ENCODE data around the gene NR6A1.

Gene NR6A1

DNA sequence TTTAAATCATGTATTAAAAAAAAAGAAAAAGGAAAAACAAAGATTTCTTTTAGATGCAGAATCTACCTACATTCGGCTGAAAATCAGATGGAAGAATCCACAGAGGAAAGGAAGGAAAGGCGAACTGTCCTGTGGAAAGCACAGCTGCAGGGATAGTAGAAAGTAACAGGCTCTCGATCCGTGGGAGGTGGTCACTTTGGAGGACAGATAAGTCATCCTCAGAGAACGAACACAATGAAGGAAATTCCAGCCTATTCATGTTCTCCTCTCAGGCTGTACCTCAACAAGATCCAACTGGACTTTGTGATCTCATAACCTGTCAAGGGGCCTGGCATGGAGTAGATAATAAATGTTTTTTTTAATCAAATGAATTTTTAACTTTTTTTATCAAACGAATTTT is 72.8 kb downstream of the NR6A1 start:
- TF ChIP-seq, protein P1, sequence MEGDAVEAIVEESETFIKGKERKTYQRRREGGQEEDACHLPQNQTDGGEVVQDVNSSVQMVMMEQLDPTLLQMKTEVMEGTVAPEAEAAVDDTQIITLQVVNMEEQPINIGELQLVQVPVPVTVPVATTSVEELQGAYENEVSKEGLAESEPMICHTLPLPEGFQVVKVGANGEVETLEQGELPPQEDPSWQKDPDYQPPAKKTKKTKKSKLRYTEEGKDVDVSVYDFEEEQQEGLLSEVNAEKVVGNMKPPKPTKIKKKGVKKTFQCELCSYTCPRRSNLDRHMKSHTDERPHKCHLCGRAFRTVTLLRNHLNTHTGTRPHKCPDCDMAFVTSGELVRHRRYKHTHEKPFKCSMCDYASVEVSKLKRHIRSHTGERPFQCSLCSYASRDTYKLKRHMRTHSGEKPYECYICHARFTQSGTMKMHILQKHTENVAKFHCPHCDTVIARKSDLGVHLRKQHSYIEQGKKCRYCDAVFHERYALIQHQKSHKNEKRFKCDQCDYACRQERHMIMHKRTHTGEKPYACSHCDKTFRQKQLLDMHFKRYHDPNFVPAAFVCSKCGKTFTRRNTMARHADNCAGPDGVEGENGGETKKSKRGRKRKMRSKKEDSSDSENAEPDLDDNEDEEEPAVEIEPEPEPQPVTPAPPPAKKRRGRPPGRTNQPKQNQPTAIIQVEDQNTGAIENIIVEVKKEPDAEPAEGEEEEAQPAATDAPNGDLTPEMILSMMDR (IDR thresholded peaks at IDR 0.05; ENCODE audit: low read depth, low read length) = no peak
- H3K4me3 ChIP-seq (ENCODE audit: low read depth, low read length) = peak overlapping the region; percentile 3; the same call in 1 of the 2 replicates

DNA sequence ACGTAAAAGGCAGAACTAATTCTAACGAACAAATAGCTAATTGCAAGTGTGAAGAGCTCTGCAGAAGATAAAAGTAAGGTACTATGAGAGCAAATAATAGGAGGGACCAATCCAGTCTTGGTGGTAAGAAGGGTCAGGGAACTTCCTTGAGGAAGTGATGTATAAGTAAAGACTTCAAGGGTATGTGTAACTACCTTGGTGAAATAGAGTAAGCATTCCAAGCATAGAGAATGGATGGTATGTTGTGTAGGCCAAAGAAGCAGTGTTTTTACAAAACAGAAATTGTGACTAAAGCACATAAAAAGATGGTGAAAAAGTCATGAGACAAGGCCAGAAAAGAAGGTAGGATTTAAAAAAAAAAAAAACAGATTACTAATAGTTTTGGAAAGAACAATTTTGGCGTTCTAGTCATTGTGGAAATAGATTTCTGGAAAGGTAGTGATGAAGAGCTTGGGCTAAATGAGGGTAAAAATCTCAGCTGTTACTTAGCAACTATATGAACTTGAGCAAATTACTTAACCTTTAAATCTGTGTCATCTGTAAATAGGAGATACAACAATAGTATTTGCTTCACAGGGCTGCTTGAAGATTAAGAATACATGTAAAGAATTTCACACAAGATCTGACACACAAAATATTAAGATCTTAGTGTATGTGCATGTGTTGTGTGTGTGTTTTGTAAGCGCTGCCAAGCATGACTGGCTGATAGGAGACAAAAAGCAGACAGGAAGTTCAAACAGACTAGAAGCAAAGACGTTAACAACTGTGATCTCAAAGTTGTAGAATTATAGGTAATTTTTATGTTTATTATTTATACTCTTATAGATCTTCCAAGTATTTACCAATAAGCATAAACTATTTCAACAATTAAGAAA is 73.5 kb downstream of the NR6A1 start:
- TF ChIP-seq, protein P1 (IDR thresholded peaks at IDR 0.05; ENCODE audit: low read depth, low read length) = no peak
- no peak overlapping the region; the same call in 1 of the 2 replicates for H3K4me3 ChIP-seq (ENCODE audit: low read depth, low read length)

DNA sequence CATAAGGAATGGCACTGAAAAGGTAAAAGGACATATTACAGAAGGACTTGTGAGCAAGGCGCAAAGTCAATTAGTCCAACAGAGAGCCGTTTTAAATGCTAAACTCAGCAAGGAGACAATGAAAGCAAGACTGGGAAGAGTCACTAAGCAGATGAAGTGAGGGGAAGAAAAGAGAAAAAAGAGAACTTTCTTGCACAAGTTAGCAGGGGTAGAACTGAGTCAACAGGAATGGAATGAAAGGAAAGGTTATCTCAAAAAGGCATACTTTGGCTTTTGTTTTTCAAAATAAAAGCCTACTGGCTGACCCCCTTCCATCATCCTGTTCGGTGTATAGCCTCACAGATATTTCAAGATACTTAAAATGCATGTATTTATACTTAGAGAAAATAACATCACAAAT is 75.0 kb downstream of the NR6A1 start:
- TF ChIP-seq, protein P1 (IDR thresholded peaks at IDR 0.05; ENCODE audit: low read depth, low read length) = no peak
- peak overlapping the region; percentile 16; the same call in 1 of the 2 replicates for H3K4me3 ChIP-seq (ENCODE audit: low read depth, low read length)

DNA sequence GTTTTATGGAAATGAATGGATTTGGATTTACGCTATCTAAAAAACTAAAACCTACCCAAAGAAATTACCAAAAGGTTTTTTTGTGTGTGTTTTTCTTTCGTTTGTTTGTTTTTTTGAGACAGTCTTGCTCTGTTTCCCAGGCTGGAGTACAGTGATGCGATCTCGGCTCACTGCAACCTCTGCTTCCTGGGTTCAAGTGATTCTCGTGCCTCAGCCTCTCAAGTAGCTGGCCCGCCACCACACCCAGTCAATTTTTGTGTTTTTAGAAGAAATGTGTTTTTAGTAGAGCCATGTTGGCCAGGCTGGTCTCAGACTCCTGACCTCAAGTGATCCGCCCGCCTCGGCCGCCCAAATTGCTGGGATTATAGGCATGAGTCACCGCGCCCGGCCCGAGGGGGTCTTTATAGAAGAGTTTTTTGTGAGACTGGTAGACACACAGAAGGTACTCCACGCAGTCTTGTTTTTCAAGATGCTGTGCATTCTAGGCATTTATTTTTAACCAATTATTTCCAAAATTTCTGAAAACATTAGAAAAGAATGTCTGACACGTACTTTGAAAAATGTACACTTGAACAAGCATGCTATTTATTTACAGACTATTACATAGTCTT is 75.7 kb downstream of the NR6A1 start:
- TF ChIP-seq, protein P1 (IDR thresholded peaks at IDR 0.05; ENCODE audit: low read depth, low read length) = no peak
- 0 out of 2 replicates have a peak overlapping the region, but pooled peaks have one; percentile 4 for H3K4me3 ChIP-seq (ENCODE audit: low read depth, low read length)

DNA sequence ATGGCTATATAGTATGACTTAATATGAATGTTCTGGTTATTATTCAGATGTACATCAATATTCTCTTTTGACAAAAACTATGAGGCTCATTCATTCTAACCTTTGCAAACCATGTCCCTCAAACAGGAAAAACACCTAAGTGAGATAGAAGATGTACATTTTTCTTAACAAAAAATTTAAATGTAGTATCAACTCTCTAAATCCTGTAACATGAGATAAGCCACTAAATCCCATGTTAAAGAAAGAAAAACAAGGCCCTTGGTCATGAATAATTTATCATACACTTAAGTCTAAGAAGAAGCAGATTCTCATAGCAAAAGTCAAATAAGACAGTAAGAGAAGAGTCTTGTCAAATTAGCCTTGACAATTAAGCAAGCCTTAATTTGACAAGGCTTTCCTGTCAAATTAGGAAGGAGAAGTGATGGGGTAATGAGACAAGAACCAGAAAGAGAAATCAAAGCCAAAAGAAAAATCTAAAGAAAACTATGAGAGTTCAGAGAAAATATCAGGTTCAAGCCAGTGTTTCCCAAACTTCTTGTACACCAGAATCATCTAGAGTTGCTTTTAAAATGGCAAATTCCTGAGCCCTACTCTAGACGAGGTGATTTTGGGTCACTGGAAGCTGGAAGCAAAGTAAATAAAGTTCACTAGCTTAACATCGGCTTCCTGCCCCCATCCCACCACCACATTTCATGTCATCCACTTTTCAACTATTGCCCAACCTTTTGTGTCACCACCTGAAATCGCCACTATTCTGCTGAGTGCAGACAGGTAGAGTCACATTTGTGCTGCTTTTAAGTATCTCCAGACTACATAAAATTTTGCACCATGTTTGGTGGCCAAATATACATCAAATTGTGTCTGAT is 76.5 kb downstream of the NR6A1 start:
- TF ChIP-seq, protein P1 (IDR thresholded peaks at IDR 0.05; ENCODE audit: low read depth, low read length) = no peak

DNA sequence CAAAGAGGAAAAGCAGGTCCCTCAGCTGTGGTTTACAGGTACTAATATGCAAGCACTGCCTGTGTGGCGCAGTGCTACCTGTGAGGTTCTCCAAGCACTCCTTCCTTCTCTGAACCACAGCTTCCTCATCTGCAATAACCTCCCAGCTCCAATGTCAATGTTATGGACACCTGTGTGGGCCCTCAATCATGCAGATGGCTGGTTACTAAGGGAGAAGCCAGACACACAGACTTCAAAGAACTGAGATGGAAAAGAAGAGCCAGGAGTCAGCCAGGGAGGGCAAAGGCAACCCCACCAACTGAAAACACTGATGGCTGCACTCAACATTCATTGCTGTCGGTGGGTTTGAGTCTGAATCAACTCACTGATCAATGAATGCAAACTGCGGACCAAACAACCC is 77.7 kb downstream of the NR6A1 start:
- TF ChIP-seq, protein P1 (IDR thresholded peaks at IDR 0.05; ENCODE audit: low read depth, low read length) = no peak
- no peak overlapping the region for H3K4me3 ChIP-seq (ENCODE audit: low read depth, low read length)

More for the DNA sequence above, 76.5 kb downstream of the NR6A1 start:
- no peak overlapping the region for H3K4me3 ChIP-seq (ENCODE audit: low read depth, low read length)
